GM21367 (cell line): ENCODE data around the gene MAML2.

Source experiments
- ATAC-seq: cut with Tn5 transposase; IDR thresholded peaks from one replicate; pipeline ENCODE4 v1.9.1; 2021; ENCODE audit not compliant: unreplicated experiment

Gene MAML2

GRCh38 chr11:96107143-96107824 lies 235.7 kb downstream of the MAML2 start:
- no peak for ATAC-seq

DNA sequence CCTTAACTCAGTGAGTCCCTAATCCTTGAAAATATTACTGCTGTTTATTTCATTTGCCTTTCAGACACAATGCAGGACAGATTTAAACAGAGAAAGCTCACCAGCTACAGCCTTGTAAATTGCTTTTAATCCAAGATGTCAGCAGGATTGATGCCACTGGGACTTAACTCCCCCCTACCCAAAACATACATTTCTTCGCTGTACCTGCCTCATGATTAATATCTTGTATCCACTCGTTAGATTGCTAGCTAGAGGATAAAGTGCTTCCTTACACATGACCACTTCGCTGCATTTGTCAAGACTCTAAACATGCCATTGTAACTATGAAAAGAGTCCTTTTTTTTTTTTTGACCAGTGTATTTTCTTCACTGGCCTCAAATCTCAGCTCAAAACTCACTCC lies 236.3 kb downstream of the MAML2 start:
- no peak for ATAC-seq

DNA sequence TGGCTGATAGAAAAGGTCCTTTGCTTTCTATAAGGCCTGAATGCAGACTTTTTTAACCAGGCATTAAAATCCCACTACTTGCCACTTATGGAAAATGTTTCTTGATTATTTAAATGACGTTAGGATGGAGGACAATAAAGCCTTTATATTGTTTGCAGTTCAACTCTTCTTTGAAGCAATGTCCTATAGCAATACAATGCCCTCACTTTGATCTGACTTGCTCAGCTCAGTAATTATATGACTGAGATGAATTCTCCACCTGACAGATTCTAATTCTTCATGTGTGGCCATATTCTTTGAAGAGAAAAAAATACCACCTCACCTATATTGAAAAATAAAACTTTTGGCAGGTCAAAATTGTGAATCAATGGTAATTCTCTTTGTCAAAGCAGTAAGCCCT lies 237.1 kb downstream of the MAML2 start:
- ATAC-seq, result no peak

- ATAC-seq, result no peak
These were observed 237.6 kb downstream of the MAML2 start for GRCh38 chr11:96105197-96105895.

GRCh38 chr11:96104496-96104895 lies 238.5 kb downstream of the MAML2 start:
- ATAC-seq, result no peak

- no peak for ATAC-seq
These were observed 239.3 kb downstream of the MAML2 start for GRCh38 chr11:96103721-96104120.

GRCh38 chr11:96103102-96103501 lies 239.9 kb downstream of the MAML2 start:
- ATAC-seq, result no peak

GRCh38 chr11:96102664-96103078 lies 240.3 kb downstream of the MAML2 start:
- ATAC-seq, result no peak

DNA sequence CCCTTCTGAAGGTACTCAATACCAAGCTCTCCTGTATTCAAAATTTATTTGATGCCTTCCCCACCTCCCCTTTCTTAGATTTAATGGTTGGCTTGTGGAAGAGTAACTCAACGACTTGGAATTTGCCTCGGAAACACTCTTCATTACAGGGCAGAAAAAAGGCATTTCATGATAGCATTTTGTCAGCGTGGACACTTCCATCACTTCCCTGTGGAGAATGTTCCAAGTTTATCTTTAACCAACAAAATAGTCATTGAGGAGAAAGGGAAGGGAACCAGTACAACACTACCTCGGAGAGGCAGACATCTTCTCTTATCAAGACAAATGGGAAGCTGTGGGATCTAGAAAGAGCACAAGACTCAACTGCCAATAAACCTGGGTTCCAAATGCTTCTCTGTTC lies 241.8 kb downstream of the MAML2 start:
- no peak for ATAC-seq

DNA sequence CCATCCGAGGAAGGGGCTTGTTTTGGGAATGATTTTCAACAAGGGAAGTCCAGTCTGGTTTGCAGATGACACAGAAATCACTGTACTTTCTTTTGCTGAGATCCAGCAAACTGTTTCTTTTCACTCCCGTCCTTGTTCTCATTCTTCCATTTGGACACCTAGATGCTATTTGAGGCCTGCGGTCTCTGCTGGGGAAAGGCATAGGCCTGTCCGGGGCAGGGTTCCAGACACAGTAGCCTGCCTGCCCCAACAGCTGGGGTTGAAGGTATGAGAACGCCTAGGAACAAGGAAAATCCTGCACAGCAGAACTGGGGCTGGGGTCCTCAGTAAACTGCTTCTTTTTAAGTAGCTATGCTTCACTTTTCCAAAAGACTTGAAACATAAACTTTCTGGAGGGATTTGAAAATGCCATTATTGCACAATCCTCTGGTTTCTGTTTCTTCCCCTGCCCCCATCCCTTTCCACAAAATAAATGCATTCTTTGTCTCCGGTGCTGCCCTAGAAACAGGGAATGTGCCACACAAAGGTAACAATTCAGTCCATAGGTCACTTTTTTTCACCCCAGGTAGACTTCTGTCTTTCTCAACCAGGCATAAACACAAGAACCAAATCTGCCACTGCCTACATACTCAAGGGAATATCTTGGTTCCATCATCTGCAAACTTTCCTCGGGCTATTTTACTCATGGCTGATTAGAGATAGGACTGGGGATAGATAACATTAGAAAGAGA lies 244.3 kb downstream of the MAML2 start:
- ATAC-seq, result no peak

GRCh38 chr11:96097844-96098421 lies 245.1 kb downstream of the MAML2 start:
- ATAC-seq, result no peak

GRCh38 chr11:96096360-96096759 lies 246.6 kb downstream of the MAML2 start:
- no peak for ATAC-seq

- ATAC-seq, result no peak
These were observed 247.1 kb downstream of the MAML2 start for GRCh38 chr11:96095884-96096303.

GRCh38 chr11:96094156-96094555 lies 248.8 kb downstream of the MAML2 start:
- ATAC-seq, result no peak

- no peak for ATAC-seq
These were observed 250.5 kb downstream of the MAML2 start for GRCh38 chr11:96092511-96092910.

DNA sequence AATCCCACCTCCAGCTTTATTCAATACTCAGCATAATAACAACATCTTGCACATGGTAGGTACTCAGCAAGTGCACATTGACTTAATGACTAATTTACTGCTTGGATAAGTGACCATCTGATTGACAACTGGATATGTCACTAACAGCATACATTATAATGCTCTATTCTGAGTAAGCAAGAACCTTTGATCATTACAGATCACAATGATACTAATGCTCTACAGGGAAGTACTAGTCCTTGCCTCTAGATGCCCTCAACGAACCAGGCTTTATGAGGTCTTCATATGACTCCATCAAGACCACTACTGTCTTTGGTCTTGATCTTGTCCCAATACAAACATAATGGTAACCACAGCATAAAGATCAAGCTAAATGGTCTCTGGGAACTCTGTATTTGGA lies 251.5 kb downstream of the MAML2 start:
- no peak for ATAC-seq

DNA sequence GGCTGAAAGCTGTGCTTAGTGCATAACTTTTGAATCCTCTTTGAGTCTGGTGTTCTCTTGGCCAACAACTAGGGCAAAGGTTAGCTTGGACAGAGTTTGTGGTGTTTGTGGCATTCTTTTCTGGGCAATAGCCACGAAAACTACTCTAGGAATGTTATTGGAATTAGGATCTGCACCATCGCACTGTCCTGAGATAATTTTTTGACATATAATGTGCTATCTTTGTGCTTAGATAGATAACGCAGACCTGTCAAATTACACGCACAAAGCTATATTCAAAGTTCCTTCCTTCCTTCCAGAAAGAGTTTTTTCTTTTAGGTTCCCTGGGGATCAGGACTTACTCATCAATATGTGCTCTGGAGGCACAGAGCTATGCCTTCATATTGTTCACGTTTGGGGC lies 252.3 kb downstream of the MAML2 start:
- ATAC-seq, result no peak

DNA sequence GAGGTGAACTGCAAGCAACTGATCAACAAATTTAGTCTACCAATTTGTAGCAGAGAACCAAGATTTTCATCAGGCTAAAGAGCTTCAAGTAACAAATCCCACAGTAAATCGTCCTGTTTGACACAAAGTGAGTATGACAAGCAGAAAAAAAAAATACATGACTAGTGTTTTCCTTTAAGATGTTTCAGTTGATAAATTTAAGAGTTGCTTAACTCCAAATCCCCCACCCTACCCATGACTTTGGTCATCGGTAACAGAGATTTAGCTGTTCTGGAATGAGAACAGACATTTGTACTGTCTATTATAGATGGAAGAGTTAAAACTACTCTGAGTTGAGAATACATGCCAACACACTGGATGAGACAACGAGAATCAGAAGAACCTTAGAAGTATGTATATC lies 254.1 kb downstream of the MAML2 start:
- ATAC-seq, result no peak

DNA sequence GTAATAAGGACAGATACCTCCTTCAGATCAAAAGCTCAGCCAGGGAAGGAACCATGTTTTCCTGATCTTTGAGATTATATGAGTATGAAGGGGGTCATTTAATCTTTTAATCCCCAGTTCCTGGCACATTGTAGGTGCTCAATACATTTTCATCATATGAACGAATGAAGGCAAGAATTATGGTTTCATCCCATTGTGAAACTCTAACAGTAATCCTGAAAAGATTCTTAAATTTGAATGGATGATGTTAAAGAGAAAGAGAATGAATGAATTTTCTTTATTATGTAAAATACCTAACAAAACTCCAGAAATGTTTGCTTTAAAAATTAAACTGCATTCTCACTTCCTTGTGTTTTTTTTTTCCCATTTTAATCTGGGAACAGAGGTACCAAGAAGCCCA lies 256.9 kb downstream of the MAML2 start:
- no peak for ATAC-seq

DNA sequence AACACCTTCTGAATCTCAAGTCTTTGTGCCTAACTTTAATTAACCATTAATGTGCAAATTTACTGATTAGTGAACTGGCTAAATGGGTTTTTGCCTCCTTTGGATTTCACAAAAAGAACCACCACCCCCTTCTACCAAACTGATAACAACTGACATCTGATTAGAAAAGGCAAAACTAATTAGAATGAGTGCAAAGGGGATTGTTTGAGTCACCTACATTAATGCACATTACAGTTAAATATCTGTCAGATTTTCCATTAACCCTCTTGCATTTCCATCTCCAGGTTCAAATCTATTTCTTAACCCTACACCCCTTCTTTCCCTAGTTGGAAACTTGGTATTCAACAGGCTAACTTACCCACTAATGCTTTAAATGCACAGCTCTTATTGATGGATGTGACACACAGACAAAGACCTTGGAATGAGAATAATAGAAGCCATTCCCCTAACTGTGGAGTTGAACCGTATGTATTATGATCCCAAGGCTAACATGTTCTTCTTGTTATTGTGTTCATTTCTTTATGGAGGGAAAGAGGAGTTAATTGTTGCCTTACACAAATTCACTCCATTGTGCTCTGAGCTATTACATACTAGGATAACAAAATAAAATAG lies 257.6 kb downstream of the MAML2 start:
- no peak for ATAC-seq

GRCh38 chr11:96084610-96085318 lies 258.2 kb downstream of the MAML2 start:
- ATAC-seq, result no peak
